CD4-positive, alpha-beta T cell treated with Interleukin-21 for 1 hour (primary cell): ENCODE data around the gene MRPS27.

ENCODE experiments used
- DNase-seq: peaks from one replicate; pipeline ENCODE4 v3.0.0-alpha.2; 2020

MRPS27 gene

DNA sequence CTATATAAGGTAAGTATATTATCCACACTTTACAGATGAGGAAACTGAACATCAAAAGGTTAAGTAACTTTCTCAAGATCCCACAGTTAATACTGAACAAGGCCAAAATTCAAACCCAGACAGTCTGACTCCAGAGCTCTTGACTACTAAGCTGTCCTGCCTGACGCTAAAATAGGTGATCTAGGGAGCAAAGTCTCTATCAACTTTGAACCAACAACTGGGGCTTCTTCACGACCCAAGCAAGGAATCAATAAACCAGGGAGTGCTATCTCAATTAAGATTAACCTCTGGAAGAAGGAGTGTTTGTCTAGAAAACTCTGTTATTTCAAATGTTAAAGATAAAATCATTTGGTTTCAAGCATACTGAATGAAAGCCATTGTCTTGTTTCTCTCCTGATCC is 64.4 kb downstream of the MRPS27 start:
- DNase-seq, result no peak

DNA sequence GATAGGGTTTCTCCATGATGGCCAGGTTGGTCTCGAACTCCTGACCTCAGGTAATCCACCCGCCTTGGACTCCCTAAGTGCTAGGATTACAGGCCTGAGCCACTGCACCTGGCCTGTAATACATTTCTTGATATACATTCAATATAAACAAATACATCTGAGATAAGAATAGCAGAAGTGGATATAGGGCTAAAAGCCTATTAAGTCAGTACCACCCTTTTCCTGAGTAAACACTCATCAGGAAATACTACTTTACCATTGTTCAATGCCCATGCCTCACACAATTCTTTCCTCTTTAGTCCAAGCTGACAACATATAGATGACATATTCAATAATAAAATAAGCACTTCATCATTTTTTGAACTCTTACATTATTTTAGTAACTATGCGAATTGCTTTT is 64.8 kb downstream of the MRPS27 start:
- DNase-seq, result no peak

- no peak for DNase-seq
Measured at GRCh38 chr5:72252574-72253155, 67.4 kb downstream of the MRPS27 start.

DNA sequence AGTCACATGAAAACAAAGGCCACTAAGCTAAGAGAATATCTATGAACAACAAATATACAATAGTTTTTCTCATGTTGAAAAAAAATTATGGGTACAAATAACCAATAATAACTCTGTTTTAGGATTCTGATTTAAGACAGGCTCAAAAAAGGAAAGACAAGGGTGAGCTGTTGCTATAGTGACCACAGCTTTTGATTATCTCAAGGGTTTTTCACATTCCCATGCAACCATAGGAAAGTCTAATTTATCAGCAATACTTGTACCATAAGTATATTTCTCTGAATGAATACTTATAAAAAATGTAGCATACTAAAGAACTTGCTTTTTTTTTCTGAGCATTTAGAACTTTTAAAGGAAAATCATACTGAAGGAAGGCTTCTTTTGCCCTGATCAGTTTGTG is 68.0 kb downstream of the MRPS27 start:
- DNase-seq, result no peak

DNA sequence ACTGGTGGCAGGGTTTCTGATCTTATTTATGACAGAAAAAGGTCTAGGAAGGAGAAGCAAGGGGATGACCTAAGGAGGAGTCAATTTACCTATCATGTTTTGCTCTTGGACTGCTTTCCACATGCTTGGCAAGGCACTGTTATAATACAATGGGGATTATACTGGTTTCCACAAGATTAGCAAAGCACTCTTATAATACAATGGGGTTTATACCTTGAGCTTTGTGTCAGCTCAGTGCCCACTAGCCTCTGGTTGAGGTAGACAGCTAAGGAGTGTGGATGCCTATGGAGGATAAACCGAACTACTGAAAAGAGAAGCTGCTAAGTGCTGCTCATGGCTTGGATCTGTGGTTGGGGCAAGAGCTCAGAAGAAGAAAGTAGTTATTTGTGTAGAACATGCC is 68.7 kb downstream of the MRPS27 start:
- DNase-seq, result no peak

- DNase-seq, result no peak
Measured at GRCh38 chr5:72248410-72248981, 71.5 kb downstream of the MRPS27 start.

DNA sequence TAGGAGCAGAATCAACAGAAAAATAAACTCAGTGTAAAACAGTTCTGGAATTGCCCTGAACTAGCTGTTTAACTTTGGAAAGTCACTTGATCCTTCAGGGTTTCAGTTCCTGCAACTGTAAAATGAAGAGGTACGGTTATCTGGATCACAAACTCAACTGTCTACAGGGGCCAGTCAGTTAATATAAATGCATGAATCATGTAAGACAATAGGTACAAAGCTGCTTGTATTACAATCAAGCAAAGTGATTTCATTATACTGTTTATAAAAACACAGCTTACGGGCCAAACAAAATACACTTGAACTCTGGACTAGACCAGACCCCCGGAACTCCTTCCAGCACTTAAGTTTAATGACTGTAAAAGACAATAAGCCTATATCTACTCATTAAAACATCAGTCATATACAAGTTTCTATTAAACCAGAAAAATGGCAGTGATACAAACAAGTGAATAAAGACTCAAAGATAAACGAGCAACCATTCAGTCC is 73.0 kb downstream of the MRPS27 start:
- no peak for DNase-seq

DNA sequence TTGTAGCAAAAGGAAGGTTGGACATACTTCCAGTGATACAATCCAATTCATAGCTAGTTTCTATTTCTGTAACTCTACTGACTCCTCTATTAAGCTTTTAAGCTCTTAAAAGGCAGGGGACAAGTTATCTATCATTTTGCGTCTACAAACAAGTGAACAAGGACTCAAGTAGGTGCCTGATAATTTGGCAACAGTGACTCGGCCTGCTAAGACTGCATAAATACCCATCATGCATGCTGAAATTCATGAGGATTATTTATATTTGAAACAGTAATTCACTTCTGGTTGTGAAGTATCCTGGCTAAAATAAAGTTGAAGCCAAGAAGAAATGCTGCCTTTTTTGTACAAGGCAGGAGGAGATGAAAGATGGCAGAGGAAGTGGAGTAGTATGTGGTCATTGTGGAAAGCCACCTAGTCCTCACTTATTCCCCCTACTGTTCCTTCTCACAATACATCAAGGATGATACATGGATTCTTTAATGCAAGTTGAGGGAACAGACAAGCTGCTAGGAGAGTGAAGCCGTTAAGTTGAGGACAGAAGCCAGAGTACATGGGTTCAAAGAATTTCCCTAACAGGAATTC is 74.0 kb downstream of the MRPS27 start:
- DNase-seq, result no peak

DNA sequence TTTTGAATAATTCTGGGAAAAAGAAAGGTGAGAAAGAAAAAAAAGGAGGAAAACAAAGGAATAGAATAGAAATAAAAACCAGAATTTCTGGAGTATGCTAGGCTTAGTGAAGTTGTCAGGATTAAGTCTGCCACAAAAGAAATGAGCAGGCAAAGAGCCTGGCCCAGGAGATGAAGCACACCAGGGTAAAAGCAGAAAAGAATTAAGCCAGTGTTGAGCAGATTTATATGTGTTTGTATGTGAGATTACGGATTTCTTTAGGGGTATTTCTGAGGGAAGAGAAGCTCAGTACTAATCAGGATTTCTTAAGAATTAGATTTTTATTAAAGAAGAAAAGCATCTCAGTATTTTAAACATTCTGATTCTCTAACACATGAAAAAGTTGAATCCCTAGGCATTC is 74.5 kb downstream of the MRPS27 start:
- DNase-seq, result no peak

DNA sequence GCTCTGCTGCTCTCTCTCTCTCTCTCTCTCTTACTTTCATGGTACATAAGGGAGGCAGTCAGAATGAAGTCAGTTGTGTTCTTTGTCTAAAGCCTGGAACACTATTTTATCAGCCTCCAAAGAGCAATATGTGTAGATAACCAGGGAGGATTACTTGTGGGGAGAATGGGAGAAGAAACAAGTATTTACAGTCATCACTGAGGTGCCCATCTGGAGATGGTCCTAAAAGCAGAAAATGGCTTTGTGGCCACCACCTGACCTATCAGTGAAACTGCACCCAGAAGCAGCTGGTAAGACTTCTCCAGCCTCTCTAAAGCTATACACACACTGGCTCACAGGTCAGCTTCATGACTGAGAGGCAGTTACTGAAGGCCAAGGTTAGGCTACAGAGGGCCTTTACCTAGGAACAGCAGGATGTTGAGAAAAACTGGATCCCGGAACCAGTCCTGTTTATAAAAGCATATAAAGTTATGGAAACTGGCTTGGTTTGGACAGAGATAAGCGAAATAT is 75.1 kb downstream of the MRPS27 start:
- DNase-seq, result no peak

DNA sequence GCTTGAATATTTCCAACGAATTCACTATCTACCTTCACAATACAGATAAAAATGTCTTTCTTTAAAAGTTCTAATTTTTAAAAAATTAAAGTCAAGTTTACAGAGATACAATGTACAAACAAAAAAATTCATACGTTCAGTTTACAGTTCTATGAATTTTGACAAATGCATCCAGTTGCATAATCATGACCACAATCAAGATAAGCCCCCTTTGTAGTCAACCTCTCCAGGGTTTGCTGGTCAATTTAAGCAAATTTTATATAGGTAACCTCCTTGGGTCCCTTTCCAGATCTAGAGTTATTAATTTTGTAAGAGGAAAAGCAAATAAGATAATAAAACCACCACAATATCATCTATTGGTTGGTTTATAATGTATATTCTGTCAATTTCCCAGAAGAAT is 76.3 kb downstream of the MRPS27 start:
- no peak for DNase-seq

DNA sequence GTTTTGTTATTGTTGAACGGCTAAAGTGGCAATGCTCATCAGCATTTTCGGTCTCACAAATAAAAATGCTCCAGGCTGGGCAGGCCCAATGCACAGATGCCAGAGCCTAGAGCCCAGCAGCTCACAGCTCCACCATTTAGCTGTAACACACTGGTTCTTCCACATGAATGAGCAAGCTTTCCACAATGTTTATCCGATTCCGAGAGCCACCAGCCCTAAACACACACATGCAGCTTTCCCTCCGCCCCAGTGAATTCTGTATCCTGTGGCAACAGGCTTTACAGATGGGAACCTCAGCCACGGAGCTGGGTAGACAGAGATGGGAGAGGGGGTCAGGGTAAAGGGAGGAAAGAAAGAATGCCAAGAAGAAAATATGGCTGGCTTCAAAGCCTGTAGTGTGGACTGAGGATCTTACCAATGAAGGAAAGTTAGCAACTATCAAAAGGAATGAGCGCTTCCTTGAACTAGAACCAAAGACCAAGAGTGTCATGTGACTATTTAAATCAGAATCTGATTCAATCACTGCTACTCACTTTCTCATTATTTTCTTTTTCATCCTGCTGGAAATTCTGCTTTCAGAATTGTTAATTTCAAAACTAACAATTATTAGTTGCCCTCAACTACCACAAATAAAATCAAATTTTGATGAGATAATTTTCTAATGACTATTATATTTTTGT is 77.1 kb downstream of the MRPS27 start:
- no peak for DNase-seq

DNA sequence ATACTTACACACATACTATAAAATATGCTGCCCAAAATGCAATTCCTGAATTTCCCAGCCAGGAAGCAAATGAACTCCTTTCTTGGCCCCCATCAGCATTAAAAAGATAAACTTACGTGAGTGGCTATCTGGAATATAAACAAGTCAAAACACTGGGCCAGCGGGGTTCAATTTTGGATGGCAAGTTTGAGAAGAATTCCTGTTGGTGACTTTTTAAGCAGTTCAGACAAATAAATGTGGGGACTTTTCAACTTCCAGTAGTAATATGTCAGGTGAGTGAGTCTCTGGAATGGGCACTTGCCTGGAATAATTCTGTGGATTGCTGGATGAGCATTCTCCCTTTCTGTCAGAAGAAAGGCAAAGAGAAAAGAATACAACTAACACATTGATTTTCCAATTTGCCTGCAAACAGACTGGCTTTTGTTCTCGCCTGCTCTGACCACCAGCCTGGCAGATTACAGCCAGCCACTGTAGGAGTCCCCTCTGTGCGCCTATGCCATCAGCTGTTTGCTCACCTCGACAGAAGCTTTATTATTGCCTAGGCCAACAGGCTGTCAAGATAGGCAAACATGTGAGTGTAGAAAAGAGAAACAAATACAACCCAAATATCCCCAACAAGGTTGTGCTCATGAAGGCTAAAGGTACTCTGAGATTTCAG is 78.6 kb downstream of the MRPS27 start:
- no peak for DNase-seq

- DNase-seq, result no peak
Measured at GRCh38 chr5:72238712-72239445, 81.2 kb downstream of the MRPS27 start.

GRCh38 chr5:72237879-72238278 is 82.2 kb downstream of the MRPS27 start:
- DNase-seq, result no peak

- no peak for DNase-seq
Measured at GRCh38 chr5:72237415-72237814, 82.6 kb downstream of the MRPS27 start.

- DNase-seq, result no peak
Measured at GRCh38 chr5:72235725-72236124, 84.3 kb downstream of the MRPS27 start.

- no peak for DNase-seq
Measured at GRCh38 chr5:72234868-72235267, 85.2 kb downstream of the MRPS27 start.

DNA sequence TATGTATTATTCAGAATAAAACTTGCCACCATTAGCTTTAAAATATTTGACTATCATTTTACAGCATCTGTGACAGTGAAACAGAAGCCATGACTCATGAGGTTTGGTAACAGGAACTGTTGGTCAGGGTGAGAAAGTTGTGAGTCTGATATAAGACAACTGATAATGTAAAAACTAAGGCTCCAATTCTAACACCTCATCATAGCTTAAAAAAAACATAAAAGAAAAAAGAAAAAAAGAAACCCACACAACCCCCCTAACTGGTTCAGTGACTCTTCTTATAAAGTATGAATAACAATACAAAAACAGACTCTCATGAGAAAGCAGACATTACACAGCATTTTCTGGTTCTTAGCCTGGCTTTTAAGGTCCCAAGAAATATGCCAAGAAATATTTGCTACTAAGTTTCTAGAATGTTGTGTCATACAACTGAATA is 85.8 kb downstream of the MRPS27 start:
- peak; percentile 71 for DNase-seq

DNA sequence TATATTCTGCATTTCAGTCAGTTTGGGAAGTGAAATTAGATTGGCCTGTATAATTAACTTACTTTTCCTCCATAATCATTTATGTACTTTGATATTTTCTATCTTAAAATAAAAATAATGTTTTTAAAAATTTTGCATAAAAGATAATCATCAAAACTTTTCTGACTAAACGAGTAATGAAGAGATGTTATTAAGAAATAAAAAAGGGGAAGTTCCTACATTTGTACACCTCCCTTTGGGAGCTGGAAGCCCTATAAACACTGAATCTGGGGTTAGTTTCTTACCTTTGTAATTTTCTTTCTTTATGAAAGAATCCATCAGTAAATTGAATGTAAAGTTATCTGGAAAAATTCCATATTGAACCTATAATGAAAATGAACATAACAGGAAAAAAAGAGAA is 86.2 kb downstream of the MRPS27 start:
- no peak for DNase-seq

- no peak for DNase-seq
Measured at GRCh38 chr5:72232838-72233237, 87.2 kb downstream of the MRPS27 start.

- DNase-seq, result peak; percentile 66
Measured at GRCh38 chr5:72231991-72232703, 87.9 kb downstream of the MRPS27 start.
